ENCODE measurements around the gene PTH2.

DNA sequence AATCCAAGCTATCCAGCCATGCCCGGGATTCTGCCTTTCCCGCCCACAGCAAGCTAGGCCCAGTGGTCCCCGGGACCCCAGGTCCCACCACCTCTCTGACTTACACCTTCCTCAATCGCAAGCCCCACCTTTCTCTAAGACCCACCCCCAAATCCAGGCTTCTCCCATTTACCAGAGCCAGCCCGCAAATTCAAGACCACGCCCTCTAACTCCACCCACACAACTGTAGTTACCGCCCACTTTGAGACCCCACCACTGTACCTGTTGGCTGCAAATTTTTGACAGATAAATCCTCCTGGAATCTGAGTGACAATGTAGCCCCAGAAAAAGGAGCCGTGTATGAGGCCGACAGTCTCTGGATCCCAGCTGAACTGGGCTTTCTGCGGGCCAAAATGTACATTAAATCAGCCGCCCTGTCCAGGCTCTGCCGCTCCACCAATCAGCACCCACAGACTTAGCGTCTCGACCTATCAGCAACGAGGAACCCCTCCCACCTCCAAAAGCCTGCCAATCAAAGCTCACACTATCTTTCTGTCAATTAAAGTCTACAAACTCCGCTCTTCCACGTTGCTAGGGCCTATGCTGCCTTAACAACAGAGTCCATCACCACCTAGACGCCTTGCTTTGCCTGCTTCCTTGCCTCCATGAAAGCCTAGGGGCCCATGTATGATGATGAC, 11.8 kb upstream of the PTH2 start:
- no peak for TF ChIP-seq TAF1 (IDR thresholded peaks at IDR 0.05; ENCODE audit: borderline replicate concordance, low read depth, low read length)
- no peak for TF ChIP-seq POLR2A (IDR thresholded peaks at IDR 0.05; ENCODE audit: low read depth, low read length)
- TF ChIP-seq POLR2AphosphoS5 (IDR thresholded peaks at IDR 0.05; ENCODE audit: low read depth, low read length), result no peak
